Measurements from ENCODE around the gene CGB2. TPM values are rescaled to one million over a fixed set of nuclear protein-coding genes. Genes with fewer than 3 reads are reported as not detected.
"Not testable (repeated sequence)": the region's sequence is repeated elsewhere in the genome, so short reads cannot be mapped to it uniquely, and the experiment has no call there.

The CGB2 gene
- total RNA-seq, 2 donors from 2014 or later, result not detected

DNA sequence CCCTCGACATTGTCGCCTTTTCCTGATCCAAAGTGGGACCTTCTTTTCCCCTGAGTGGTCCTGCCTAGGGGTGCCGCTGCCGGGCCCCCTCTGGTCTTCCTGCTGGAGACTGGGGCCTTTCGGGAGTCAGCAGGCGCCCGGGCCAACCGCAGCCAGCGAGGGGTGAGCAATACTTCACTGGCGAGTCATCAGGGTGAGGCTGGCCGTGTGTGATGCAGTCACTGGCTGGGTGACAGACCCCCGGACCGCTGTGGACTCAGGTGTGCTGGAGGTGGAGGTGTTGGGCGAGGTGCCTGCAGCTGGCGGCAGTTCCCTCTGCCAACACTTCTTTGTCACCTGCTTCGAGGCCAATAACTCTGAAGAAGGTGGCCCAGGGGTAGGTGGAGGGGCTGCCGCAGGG lies 10.5 kb downstream of the CGB2 start:
- Histone ChIP-seq H3K9ac (ENCODE audit: low read depth in 2 of 2, low read length in 2 of 2) (no peak overlapping the region), H3K4me1 (no peaks in the 10 kb centered on the region), H3K27me3 (no peaks in the 10 kb centered on the region), H3K4me3 (no peak overlapping the region), H3K27ac (no peak overlapping the region), H3K36me3 (no peaks in the 10 kb centered on the region), H3K9me3 (no peaks in the 10 kb centered on the region)
- DNase-seq, result no peak
- TF ChIP-seq, protein P1, sequence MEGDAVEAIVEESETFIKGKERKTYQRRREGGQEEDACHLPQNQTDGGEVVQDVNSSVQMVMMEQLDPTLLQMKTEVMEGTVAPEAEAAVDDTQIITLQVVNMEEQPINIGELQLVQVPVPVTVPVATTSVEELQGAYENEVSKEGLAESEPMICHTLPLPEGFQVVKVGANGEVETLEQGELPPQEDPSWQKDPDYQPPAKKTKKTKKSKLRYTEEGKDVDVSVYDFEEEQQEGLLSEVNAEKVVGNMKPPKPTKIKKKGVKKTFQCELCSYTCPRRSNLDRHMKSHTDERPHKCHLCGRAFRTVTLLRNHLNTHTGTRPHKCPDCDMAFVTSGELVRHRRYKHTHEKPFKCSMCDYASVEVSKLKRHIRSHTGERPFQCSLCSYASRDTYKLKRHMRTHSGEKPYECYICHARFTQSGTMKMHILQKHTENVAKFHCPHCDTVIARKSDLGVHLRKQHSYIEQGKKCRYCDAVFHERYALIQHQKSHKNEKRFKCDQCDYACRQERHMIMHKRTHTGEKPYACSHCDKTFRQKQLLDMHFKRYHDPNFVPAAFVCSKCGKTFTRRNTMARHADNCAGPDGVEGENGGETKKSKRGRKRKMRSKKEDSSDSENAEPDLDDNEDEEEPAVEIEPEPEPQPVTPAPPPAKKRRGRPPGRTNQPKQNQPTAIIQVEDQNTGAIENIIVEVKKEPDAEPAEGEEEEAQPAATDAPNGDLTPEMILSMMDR (IDR thresholded peaks at IDR 0.05), result no peak
- intact Hi-C loops (cut with DNase I), result no loop called here

DNA sequence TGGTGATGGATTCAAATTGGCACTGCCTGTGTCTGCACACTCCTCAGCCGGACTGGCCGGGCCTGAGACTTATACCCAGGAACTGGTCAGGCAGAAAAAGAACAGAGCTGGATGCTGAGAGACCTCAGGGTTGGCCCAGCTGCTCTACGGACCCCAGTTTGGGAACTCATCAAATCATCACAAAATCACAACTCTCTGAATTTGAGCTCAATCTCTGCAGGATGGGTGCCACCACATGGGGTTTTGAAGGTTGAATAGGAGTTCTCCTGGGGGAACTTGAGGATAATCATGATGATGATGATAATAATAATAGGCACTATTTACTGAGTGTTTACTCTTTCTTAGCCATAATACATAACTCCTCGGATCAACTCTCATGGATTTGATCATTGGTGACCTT lies 11.0 kb downstream of the CGB2 start:
- not testable (repeated sequence) for H3K27me3 ChIP-seq, H3K9me3 ChIP-seq, H3K4me3 ChIP-seq

DNA sequence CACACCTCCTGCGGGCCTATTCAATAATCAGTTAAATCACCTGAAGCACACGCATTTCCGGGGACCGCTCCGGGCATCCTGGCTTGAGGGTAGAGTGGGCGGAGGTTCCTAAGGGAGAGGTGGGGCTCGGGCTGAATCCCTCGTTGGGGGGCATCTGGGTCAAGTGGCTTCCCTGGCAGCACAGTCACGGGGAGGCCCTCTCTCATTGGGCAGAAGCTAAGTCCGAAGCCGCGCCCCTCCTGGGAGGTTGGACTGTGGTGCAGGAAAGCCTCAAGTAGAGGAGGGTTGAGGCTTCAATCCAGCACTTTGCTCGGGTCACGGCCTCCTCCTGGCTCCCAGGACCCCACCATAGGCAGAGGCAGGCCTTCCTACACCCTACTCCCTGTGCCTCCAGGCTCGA lies 11.9 kb downstream of the CGB2 start, which contains the start of gene CGB5:
TSS of gene CGB5 (plus strand) at position 301 of the 400 bp plus-strand sequence. CDS start 362 bp downstream, outside the sequence.
- H3K4me3 ChIP-seq; intact Hi-C loops (cut with DNase I); H3K4me1 ChIP-seq; DNase-seq; H3K9me3 ChIP-seq; H3K27ac ChIP-seq; H3K36me3 ChIP-seq; H3K27me3 ChIP-seq; H3K9ac ChIP-seq (ENCODE audit: low read depth in 2 of 2, low read length in 2 of 2): not testable (repeated sequence)

More for the DNA sequence above, 11.0 kb downstream of the CGB2 start:
- H3K27ac ChIP-seq; H3K9ac ChIP-seq (ENCODE audit: low read depth in 2 of 2, low read length in 2 of 2); H3K4me1 ChIP-seq; DNase-seq; intact Hi-C loops (cut with DNase I); H3K36me3 ChIP-seq: not testable (repeated sequence)

DNA sequence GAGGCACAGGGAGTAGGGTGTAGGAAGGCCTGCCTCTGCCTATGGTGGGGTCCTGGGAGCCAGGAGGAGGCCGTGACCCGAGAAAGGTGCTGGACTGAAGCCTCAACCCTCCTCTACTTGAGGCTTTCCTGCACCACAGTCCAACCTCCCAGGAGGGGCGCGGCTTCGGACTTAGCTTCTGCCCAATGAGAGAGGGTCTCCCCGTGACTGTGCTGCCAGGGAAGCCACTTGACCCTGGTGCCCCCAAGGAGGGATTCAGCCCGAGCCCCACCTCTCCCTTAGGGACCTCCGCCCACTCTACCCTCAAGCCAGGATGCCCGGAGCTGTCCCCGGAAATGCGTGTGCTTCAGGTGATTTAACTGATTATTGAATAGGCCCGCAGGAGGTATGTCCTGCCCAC lies 17.3 kb downstream of the CGB2 start, which contains the start of gene CGB8:
TSS of gene CGB8 (minus strand) at position 101 of the 400 bp plus-strand sequence. CDS start 372 bp downstream, outside the sequence.
- H3K27ac ChIP-seq; H3K9ac ChIP-seq (ENCODE audit: low read depth in 2 of 2, low read length in 2 of 2); intact Hi-C loops (cut with DNase I); H3K9me3 ChIP-seq; H3K27me3 ChIP-seq; H3K4me3 ChIP-seq; DNase-seq; H3K4me1 ChIP-seq; H3K36me3 ChIP-seq: not testable (repeated sequence)

DNA sequence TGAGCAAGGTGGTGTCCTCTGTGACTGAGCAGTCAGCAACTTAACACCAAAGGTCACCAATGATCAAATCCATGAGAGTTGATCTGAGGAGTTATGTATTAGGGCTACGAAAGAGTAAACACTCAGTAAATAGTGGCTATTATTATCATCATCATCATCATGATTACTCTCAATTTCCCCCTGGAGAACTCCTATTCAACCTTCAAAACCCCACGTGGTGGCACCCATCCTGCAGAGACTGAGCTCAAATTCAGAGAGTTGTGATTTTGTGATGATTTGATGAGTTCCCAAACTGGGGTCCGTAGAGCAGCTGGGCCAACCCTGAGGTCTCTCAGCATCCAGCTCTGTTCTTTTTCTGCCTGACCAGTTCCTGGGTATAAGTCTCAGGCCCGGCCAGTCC lies 18.1 kb downstream of the CGB2 start:
- DNase-seq; H3K27me3 ChIP-seq; intact Hi-C loops (cut with DNase I); H3K4me1 ChIP-seq; H3K27ac ChIP-seq; H3K4me3 ChIP-seq; H3K9ac ChIP-seq (ENCODE audit: low read depth in 2 of 2, low read length in 2 of 2); H3K9me3 ChIP-seq; H3K36me3 ChIP-seq: not testable (repeated sequence)

DNA sequence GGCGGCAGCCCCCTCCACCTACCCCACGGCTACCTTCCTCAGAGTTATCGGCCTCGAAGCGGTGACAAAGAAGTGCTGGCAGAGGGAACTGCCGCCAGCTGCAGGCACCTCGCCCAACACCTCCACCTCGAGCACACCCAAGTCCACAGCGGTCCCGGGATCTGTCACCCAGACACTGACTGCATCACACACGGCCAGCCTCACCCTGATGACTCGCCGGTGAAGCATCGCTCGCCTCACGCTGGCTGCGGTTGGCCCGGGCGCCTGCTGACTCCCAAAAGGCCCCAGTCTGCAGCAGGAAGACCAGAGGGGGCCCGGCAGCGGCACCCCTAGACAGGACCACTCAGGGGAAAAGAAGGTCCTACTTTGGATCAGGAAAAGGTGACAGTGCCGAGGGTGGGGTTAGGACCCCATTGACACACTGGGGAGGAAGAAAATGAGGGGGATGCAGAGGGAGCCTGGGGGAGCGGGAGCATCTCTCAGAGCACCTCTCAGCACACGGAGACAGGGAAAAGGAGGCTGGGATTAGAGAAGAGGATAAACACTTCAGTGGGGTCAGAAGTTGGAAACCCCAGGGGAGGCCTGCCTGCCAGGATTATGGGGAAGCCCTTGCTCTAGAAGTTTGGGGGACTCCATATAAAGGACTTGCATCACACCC lies 18.8 kb downstream of the CGB2 start:
- H3K4me3 ChIP-seq; H3K27me3 ChIP-seq; H3K9me3 ChIP-seq; H3K27ac ChIP-seq; H3K4me1 ChIP-seq; H3K9ac ChIP-seq (ENCODE audit: low read depth in 2 of 2, low read length in 2 of 2); intact Hi-C loops (cut with DNase I); DNase-seq; H3K36me3 ChIP-seq: not testable (repeated sequence)

DNA sequence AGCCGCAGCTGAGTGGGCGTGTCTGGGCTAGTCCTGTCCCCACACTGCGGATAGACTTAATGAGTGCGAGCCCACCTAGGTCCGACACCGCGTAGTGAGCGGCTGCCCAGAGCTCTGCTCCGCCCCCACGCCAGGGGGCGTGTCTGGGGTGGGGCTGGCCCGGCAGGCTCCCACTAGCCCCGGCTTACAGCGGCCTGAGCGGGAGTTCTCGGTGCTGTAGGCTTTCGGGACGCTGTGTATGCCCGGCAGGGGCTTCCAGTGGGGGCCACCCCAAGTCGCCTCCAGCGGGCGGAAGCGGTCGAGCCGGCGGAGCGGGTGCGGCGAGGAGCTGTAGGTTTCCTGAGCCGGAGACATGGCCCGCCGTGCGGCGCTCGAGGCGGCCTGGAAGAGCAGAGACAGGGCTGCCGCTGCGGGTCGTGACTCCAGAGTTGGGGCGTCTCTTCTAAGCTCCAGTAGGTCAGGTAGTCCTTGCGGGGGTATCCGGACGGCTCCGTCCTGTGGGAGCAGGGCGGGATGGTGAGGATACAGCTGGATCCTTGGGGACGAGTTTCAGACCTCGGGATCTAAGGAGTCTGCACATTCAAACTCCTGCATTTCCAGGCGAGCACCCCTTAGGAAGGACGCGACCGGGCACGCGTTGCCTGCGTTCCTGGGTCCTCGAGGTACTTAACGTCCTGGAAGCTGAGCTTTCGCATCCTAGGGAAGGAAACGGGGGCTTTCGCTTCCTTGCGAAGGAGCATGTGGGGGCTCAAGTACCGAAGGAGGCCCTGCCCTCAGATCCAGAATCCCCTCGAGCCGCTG lies 24.6 kb downstream of the CGB2 start:
- Histone ChIP-seq H3K36me3 (no peaks in the 10 kb centered on the region), H3K4me3 (peak overlapping the region; percentile 28), H3K4me1 (peaks cover 4% of the 10 kb centered on the region), H3K9ac (ENCODE audit: low read depth in 2 of 2, low read length in 2 of 2) (peak overlapping the region; percentile 26 to 50), H3K27me3 (peaks cover 13% of the 10 kb centered on the region), H3K27ac (no peak overlapping the region), H3K9me3 (no peaks in the 10 kb centered on the region)
- DNase-seq, result peak; percentile 72
- TF ChIP-seq, protein P1 (IDR thresholded peaks at IDR 0.05), result no peak
- intact Hi-C loops (cut with DNase I), result no loop called here

DNA sequence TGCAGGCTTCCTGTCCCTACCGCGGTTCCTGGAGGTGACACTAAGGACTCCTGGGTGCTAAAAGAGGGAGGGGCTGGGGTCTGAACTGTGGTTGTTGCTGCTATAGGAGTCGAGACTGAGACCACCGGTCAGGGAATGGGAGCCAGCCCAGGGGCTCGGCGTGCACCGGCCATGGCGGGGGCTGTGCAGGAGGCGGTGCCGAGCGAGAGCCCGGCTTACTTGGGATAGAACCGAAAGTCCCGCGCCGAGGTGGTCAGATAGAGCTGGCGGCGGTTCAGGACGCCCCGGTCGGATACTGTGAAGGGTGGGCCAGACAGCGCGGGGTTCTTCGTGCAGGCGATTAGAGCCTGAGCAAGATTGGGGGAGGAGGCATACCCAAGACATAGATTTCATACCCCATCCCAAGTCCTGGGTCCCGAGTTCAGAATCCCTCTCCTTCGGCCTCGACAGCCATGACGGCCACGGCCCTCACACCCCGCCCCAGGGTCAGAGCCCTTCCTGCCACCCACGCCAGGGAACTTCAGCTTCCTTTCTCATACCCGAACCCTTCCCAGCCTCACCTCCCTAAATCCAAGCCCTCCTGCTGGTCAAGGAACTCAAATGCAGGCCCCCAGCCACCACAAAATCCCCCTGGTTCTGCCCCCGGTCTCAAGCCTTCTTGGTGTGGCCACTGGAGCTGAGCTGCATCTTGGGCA lies 25.4 kb downstream of the CGB2 start:
- H3K9me3 ChIP-seq; H3K4me1 ChIP-seq; H3K36me3 ChIP-seq; H3K27ac ChIP-seq; intact Hi-C loops (cut with DNase I); DNase-seq: not testable (repeated sequence)
- Histone ChIP-seq H3K27me3 (peaks cover 13% of the 10 kb centered on the region), H3K4me3 (peak overlapping the region; percentile 28), H3K9ac (ENCODE audit: low read depth in 2 of 2, low read length in 2 of 2) (peak overlapping the region in 1 of 2 donors; percentile 50)
